IPS-NIHi7 (cell line): ENCODE data around the gene RUNX2.

Source experiments
- DNase-seq: peaks from one replicate; pipeline ENCODE4 v3.0.0; 2012; ENCODE audit warnings: mixed read lengths; ENCODE audit errors: extremely low spot score

Gene RUNX2

DNA sequence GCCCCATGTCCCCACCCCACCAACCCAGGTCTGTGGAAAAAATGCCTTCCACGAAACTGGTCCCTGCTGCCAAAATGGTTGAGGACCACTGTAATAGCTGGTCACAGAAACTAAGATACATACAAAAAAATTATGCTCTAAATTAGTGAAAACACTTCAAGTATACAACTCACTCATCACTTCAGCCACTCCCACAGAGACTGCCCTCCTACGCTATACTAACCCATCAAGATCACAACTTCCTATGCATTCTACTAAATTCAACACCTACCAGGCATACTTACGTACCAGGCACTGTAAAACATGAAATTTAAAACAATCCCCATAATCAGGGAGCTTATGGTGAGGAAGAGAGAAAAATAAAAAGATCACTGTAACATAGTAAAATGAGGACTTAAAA lies 22.9 kb downstream of the RUNX2 start:
- no peak for DNase-seq

DNA sequence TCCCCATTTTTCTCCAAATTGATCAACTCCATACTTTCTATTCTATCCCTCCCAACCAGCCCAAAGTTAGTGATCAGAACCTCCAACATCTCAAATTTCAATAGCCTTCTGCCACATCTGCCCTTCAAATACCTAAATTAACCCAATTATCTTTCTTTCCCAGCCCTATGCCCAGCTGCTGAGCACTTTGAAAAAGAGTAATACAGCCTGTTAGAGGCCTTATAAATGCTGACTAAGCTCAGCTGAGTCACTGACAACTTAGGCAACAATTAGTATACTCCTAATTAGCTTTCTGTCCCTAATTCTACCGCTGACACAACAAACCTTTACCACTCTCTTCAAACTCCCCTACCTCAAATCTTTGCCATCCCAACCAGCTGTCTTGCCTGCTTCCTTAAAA lies 23.5 kb downstream of the RUNX2 start:
- DNase-seq: no peak

DNA sequence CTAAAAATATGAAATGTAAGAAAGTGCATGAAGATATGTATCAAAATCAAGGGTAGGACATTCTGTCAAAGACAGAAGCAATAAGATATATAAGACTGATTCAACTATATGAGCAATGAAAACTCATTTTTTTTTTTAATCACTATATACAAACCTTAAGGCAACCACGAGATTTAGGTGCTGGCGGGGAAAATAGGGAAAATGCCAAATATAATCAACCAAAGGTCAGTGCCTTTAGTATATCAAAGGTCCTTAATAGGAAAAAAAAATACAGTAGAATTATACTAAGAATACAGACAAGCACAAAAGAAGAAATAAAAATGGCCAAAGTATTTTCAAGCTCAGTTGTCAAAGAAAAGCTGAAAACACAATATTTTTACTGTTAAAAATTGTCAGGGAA lies 25.5 kb downstream of the RUNX2 start:
- DNase-seq: no peak

DNA sequence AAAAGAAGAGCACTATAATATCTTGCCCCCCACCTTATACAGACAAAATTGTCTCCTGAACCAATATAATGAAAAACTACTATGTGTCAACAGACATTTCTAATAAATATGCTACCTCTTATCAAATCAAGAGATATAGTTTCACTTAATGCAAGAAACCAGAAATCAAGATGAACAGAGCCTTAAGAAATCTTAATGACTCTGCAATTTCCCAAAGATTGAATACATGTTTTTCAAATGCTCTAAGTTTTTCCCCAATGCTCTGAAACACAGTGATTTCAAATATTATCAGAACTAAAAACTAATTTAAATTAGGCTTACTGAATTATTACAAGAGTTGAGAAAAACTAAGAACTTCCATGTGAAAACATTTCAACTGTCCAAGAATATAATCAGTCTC lies 36.3 kb downstream of the RUNX2 start:
- DNase-seq: no peak

DNA sequence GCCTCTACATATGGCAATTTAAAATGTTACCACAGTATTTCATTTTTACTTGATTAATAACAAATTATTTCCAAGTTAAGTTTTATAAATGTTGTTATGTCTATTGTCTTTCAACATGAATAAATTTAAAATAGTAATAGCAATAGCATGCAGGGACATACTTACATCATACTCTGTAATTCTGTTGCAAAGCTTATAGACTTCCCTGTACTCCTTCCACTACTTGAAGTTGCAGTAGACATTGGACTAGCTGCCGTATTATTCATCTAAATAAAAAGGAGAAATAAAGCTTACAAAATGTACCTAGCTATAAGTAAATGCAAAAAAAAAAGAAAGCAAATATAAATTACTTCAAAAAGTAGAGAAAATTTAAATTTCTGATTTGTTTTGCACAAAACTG lies 36.9 kb downstream of the RUNX2 start:
- no peak for DNase-seq

DNA sequence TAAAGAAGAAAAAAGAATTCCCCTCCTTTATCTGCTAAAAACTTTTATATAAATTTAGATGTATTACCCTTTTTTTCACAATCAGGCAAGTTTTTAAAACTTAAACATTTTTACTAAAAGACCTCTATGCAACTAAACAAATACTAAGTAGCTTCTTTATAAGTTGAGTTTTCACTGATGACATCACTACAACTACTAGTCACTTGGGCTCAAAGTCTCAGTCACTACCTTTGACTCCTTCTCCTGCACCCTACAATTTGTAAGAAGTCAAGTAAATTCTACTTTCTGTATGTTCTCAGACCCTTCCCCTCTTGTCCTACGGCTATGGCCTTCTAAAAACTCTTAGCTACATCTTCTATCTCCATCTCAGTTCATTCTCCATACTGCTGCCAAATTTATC lies 38.4 kb downstream of the RUNX2 start:
- no peak for DNase-seq

DNA sequence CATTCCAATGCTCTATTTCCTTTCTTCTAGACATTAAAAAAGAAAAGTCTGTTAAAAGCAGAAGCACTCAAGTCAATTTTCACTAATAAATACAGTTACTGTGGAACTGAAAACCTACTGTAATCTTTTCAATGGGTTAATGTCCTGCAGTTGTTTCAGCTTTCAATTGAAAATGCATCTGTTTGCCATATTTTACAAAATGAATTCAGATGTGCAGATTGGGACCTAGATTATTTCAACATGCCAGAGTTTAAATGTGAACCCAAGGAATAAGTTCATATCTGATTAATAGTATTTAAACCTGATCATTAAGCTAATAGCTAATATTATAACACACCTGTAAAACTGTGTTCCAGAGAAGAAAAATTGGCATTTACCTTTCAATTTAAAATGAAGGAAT lies 39.9 kb downstream of the RUNX2 start:
- DNase-seq: no peak

DNA sequence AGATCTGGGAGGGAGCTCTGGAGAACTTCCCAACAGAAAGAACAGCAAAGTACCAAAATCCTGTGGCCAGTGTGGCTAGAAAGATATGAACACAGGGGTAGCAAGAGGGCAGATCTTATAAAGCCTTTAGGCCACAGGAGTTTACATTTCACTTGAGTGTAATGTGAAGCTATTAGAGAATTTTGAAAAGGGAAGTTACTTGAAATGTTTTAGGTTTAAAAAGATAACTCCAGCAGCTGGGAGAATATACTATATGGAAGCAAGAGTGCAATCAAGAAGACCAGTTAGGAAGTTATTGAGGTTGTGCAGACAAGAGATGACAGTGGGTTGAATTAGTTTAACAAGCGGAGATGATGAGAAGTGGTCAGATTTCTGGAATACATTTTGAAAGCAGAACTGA lies 41.7 kb downstream of the RUNX2 start:
- DNase-seq: no peak

DNA sequence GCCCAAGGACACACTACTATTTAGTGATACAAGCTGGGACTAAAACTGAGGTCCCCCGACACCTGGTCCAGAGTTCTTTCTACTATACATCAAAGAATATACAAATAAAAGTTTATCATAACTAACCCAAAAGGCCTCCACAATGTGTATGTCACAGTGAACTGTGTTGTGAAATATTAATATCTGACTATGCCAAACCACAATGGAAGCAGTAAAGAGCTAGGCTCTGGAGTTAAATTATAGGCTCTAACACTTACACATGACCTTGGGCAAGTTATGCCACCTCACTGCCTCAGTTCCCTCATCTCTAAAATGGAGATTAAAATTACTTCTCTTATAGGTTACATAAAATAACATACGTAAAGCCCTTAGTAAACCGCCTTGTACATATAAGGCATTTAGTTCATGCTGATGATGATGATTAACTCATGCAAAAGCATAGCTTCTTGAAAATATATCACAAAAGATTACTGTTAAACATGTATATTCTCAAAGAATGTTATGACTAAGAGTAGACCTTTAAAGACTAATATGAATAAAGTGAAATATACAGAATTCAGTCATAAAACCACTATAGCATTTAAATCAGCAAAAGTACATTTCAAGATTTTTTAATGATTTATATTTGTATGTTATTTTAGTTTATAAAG lies 43.9 kb downstream of the RUNX2 start:
- DNase-seq: no peak

DNA sequence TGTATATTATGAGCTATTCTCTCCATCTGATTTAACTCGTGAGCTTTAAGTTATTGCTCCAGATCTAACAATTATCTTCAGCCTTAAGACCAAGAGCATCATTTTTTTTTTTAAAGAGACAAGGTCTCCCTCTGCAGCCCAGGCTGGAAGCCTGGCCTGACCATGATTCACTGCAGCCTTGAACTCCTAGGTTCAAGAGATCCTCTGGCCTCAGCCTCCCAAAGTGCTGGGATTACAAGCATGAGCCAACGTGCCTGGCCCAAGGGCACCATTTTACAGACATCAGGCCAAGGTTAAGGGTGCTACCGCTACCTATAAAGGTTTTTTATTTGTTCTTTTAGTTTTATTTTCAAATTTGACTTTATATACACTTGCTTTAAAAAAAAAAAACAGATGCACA lies 47.3 kb downstream of the RUNX2 start:
- DNase-seq: no peak

DNA sequence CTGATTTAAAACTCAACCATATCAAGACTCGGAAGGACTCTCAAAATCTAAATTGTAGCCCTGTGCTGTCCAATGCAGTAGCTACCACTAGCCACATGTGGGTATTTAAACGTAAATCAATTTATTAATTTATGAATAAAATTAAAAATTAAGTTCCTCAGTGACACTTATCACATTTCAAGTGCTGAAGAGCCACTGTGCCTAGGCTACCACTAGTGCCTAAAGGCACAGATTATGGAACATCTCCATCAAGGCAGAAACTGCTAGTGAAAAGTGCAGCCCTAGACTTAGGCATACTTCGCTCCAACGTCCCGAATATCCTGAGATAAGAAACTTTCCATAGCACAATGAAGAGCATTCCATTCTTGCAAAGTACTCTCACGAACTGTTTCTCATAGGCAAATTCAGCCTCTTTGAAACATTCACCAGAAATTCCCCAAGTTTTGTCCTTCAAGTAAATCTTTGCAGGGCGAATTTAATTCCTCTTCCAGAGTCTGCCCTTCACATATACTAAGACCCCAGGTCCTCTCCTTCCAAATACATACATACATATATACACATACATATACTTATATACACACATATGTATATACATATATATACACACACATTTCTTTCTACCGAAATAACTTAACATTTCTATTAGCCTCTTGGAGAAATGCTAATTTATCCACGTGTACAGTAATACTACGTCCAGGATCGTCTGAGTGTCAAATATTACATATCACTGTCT lies 48.3 kb downstream of the RUNX2 start:
- no peak for DNase-seq

DNA sequence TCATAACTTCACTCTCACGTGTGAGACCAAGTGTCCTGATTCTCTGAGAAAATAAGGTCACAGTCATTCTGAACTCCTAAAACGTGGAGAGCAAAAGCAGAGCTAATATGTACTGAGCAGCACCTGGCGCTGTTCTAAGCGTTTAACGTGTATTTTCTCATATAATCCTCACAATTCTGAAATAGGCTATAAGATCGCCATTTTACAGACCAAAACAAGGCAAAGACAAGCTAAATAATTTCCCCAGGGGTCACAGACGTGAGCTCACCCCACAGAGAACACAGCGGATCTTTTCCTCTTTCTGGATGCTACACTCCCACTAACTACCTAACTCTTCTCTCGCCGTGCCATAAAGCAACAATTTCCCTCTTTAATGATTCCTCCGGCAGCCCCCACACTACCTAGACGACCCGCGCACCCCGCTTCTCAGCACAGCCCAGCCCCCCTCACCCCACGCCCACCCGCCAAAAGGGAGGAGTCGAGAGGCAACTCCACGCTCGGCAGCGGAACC lies 49.0 kb downstream of the RUNX2 start:
- DNase-seq: no peak

DNA sequence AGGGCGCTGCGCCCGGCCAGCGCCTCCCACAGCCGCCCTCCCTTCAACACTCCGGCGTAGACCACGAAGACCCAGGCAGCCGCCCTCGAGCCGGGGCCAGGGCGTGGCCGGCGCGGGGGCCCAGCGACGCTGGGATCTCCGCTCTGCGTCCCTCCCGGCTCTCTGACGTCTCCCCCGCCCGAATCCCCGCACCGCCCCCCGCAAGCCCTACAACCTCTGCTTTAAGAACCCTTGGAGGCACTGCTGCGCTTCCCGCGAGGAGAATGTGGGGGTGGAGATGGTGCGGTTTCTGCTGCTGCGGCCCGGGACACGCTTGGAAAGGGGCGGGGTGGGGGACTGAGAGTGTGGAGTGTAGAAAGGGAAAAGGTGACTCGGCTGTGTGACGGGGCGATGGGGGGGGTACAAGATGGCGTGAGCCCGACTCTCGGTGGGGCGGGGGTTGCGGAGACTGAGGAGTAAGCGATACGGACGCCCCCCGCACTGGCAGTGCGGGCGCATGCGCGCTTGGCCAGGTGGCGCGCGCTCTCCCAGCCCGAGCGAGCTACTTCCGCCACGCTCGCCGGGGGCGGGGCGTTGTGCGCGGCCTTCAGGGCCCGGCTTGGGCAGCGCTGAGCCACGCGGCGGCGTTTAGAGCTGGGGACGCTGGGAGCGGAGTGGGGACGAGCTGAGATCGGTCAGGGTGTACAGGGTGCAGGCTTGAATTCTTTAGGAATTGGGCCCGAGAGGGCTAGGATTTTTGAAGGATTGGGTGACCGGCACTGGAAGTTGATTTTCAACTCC lies 49.6 kb downstream of the RUNX2 start, which contains the start of gene SUPT3H:
SUPT3H (minus strand) TSS at position 381 of the 780 bp plus-strand sequence.
- DNase-seq: peak; percentile 96

DNA sequence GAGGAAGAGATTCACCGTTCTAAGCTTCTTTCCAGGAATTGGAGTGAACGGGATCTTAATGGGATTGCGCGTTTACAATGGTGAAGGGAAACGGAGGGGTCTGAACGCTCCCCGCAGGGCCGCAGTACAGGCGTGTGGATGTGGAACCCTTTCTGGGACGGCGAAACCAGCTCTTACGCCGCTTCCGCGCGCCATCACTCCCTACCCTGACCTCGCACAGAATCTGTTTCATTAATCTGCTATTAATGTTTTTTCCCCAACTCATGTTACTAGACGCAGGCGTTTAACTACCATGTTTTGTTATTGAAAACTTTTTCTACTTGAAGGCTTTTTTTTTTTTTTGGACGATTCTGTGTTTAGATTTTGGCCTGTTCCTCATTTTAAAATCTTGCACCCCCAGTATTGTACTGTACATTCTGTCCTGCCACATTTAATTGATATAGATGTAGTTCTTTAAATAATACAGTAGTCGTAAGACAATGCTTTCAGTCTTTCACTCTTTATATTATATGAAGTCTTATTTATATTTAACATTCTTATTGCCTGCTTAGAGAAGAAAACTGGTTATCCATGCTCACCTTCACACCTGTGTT lies 50.3 kb downstream of the RUNX2 start:
- DNase-seq: peak; percentile 22

DNA sequence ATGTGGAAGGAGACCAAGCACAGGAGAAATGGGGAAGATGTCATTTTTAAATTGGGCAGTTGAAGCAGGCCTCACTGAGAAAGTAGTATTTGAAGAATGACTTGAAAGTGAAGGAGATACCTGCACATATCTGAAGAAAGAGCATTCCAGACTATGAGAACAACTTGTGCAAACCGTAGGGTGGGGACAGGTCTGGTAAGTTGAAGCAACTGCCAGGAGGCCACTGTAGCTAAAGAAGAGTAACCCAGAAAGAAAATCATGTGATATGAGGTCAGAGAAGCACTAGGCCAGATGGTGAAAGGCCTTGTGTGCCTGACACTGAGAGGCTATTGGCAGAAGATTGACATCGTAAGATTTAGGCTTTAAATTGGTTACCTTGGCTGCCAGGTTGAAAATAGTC lies 54.3 kb downstream of the RUNX2 start:
- DNase-seq: no peak

DNA sequence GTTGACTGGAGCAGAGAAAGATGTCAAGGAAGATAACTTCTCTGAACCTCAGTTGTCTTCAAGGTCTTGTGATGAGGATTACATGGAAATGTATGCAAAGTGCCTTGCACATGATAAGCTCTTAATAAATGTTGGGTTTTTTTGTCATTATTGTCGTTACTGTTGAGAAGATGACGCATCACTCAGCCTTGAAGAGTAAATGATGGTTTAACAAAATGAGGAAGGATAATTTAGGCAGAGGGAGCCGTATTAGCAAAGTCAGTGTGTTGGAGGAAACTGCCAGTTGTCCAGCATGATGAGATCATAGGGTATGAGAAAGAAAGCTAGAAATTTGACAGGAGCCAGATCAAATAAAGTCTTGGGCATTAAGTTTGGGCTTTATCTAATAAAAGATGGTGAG lies 58.4 kb downstream of the RUNX2 start:
- DNase-seq: no peak

DNA sequence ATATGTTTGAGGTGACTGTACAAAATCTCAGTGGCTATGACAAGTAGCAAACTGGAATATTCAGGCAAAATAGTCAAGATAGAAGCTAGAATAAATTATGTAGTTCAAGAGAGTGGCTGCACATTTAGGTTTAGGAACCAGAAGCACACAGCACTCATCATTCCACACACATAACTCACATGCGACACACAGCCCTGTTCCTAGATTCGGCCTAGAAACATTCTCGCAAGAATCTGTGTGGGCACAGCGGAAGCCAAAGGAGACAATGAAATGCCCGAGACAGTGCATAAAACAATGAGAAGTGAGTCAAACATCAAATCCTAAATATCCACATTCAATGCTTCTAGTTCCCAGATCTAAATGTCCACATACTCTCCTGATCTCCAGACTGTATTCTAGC lies 59.1 kb downstream of the RUNX2 start:
- DNase-seq: no peak

DNA sequence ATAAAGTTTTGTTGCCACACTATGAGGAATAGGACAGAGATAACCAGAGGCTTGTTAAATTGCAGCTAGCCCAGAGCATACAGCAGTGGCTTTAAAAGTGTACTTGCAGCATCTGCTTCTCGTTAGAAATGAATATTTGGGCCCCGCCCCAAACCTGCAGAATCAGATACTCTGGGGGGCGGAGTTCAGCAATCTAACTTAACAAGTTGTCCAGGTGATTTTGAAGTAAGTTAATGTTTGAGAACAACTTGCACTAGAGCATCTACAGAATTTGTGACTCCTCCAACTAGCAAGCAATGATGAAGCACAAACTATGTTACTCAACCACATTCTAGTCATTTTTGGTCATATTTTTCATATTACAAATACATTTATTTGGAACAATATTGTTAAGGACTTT lies 60.2 kb downstream of the RUNX2 start:
- no peak for DNase-seq

DNA sequence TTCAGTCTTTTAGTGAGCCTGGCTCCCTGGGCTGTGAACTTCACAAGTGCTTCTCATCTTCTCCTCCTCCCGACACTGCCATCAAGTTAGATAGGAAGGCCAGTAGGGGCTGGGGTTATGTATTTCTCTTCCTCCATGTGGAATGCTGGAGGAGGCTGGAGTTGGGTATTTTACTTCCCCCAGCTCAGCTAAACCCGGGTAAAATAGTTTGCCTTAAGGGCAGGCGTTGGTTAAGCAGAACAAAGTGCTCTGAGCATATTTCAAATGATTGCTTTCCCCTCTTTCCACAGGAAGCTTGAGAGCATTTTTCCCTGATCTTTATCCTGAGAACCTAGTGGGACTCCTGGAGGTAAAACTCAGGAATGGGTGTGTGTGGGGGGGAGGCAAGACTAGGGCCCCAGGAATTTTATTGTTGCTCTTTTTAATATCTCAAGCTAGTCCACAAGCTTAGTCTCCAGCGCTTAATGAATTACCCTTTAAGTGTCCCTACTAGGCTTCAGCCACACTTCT lies 66.5 kb downstream of the RUNX2 start:
- DNase-seq: no peak

DNA sequence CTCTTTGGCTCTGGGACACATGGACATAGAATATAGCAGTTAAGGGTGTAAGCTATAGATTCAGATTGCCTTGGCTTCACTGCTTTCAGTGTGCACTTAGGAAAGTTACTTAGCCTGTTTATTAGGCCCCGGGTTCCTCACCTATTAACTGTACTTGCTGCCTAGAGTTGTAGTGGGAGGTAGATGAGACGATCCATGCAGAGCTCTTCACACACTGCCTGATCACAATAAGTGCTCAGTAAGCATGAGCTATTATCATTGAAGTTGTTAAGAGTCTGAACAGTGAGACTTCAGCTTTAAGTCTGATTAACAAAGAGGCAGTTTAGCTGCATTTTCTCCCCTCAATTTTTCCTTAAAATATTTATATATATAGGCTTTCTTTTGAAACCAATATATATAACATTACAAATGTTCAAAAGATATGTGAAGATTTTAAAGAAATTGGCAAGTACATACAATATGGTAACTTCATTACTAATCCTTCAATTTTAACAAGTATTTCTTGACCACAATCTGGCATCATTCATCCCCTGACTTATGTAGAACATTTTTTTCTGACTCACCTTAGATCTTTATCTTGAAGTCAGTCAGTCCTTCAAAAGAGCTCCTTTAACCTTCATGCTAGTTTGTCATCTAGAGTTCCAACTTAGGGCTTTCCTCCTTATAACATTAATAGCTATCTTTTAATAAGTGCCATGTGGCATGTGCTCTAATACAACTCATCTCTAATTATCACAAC lies 70.1 kb downstream of the RUNX2 start:
- DNase-seq: no peak

DNA sequence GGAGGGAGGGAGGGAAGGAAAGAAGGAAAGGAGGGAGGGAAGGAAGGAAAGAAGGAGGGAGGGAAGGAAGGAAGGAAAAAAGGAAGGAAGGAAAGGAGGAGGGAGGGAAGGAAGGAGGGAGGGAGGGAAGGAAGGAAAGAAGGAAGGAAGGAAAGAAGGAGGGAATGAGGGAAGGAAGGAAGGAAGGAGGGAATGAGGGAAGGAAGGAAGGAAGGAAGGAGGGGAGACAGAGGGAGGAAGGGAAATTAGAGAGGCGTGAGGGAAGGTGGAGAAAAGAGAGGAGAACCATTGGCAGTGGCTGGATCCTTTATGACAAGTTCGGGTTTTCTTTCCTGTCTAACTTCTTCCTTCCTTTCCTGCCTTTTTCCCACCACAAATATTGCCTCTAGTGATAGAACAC lies 71.9 kb downstream of the RUNX2 start:
- no peak for DNase-seq
